ENCODE results near the gene APOL2. TPM values are rescaled to one million over a fixed set of nuclear protein-coding genes. Genes with fewer than 3 reads are reported as not detected.
A peak's percentile ranks its signal among the peaks of the same experiment; 100 is the strongest.

Gene APOL2
- total RNA-seq, 1 donor from 2014 or later, result 19.3 TPM

DNA sequence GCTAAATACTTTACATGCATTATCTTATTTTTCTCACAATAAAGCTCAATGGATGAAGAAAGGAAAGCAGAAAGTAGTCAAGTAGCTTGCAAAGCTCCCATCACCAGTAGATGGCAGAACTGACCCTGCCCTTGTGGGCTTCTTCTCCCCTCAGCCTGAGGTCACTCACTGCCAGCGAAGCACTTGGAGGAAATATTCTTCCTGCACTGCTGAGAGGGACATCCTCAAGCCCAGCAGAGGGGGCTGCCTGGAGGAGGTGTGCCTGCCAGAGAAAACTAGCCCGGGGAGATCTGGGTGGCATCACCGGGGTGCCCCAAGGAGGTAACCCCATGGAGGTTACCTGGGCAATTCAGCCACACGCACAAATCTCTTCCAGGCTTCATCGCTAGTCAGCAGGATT lies 44.4 kb downstream of the APOL2 start:
- Mint-ChIP-seq H3K27me3 (no peaks in the 10 kb centered on the region), H3K27ac (no peak overlapping the region), H3K4me3 (ENCODE audit: low read depth) (no peak overlapping the region), H3K4me1 (ENCODE audit: low read depth) (peaks cover 18% of the 10 kb centered on the region), H3K9me3 (ENCODE audit: low read depth) (no peaks in the 10 kb centered on the region), H3K36me3 (ENCODE audit: insufficient read depth) (no peaks in the 10 kb centered on the region)
- DNase-seq (ENCODE audit: low spot score, unreplicated experiment), result peak; percentile 34
- TF ChIP-seq, protein P1, sequence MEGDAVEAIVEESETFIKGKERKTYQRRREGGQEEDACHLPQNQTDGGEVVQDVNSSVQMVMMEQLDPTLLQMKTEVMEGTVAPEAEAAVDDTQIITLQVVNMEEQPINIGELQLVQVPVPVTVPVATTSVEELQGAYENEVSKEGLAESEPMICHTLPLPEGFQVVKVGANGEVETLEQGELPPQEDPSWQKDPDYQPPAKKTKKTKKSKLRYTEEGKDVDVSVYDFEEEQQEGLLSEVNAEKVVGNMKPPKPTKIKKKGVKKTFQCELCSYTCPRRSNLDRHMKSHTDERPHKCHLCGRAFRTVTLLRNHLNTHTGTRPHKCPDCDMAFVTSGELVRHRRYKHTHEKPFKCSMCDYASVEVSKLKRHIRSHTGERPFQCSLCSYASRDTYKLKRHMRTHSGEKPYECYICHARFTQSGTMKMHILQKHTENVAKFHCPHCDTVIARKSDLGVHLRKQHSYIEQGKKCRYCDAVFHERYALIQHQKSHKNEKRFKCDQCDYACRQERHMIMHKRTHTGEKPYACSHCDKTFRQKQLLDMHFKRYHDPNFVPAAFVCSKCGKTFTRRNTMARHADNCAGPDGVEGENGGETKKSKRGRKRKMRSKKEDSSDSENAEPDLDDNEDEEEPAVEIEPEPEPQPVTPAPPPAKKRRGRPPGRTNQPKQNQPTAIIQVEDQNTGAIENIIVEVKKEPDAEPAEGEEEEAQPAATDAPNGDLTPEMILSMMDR (IDR thresholded peaks at IDR 0.05; ENCODE audit: unreplicated experiment), result peak; percentile 79

DNA sequence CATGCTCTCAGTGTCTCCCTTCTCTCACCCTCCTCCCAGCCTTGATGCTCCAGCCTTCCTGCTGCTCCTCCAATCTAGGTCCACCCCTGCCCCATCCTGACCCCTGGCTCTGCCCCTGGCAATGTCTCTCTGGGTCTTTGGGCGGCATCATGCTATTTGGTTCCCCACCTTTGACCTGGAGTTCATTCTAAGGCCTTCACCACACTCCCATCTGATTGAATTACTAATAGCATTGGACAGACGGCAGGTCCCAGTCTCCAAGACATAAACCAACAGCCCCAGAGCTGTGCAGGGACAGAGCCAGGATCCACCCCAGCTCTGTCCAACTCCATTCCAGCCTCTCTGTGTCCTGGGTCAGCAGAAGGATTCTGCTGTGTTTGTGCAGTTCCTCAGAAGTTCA lies 44.9 kb downstream of the APOL2 start:
- Mint-ChIP-seq H3K4me3 (ENCODE audit: low read depth) (no peak overlapping the region), H3K27me3 (no peaks in the 10 kb centered on the region), H3K36me3 (ENCODE audit: insufficient read depth) (no peaks in the 10 kb centered on the region), H3K4me1 (ENCODE audit: low read depth) (peaks cover 18% of the 10 kb centered on the region), H3K27ac (no peak overlapping the region), H3K9me3 (ENCODE audit: low read depth) (no peaks in the 10 kb centered on the region)
- TF ChIP-seq, protein P1 (IDR thresholded peaks at IDR 0.05; ENCODE audit: unreplicated experiment), result no peak
- DNase-seq (ENCODE audit: low spot score, unreplicated experiment), result no peak

DNA sequence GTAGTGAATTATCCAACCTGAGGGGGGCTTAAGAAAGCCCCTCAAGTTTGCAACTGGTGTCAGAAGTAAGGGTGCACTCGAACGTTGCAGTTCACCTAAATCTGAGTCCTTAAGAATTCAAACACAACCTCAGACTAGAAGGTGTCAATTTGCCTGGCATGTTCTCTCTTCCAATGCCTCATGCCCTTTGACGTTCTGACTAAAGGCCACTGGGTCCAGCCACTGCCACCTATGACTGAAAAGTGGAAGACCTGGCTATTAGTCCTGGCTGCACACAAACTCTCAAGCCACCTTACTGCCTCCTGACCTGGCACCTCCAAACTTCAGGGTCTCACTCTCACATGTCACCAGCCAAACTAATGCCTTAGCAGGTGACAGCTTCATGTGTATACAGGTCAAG lies 45.8 kb downstream of the APOL2 start:
- Mint-ChIP-seq H3K36me3 (ENCODE audit: insufficient read depth) (no peaks in the 10 kb centered on the region), H3K4me1 (ENCODE audit: low read depth) (peaks cover 18% of the 10 kb centered on the region), H3K4me3 (ENCODE audit: low read depth) (no peak overlapping the region), H3K27me3 (no peaks in the 10 kb centered on the region), H3K27ac (no peak overlapping the region), H3K9me3 (ENCODE audit: low read depth) (no peaks in the 10 kb centered on the region)
- TF ChIP-seq, protein P1 (IDR thresholded peaks at IDR 0.05; ENCODE audit: unreplicated experiment), result no peak
- no peak for DNase-seq (ENCODE audit: low spot score, unreplicated experiment)

DNA sequence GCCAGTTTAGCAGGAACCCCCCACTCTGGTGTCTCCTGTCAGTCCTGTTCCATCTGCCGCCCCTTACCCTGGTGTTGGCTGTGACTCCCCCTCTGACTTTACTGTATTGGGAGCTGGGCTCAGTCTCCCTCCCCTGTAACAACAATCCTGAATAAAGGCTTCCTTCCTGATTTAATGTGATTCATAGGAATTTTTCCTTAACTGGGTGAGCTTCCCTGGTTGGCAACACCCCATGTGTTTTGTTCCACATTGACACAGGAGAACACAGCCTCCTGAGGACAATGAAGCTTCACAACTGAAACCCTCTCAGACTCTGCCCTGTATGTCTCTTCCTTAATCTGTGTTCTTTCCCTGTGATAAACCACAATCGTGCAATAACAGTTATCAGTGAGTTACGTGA lies 46.2 kb downstream of the APOL2 start:
- no peak for DNase-seq (ENCODE audit: low spot score, unreplicated experiment)
- TF ChIP-seq, protein P1 (IDR thresholded peaks at IDR 0.05; ENCODE audit: unreplicated experiment), result no peak
- Mint-ChIP-seq H3K4me1 (ENCODE audit: low read depth) (peaks cover 14% of the 10 kb centered on the region), H3K36me3 (ENCODE audit: insufficient read depth) (no peaks in the 10 kb centered on the region), H3K4me3 (ENCODE audit: low read depth) (no peak overlapping the region), H3K27ac (no peak overlapping the region), H3K9me3 (ENCODE audit: low read depth) (no peaks in the 10 kb centered on the region), H3K27me3 (no peaks in the 10 kb centered on the region)

DNA sequence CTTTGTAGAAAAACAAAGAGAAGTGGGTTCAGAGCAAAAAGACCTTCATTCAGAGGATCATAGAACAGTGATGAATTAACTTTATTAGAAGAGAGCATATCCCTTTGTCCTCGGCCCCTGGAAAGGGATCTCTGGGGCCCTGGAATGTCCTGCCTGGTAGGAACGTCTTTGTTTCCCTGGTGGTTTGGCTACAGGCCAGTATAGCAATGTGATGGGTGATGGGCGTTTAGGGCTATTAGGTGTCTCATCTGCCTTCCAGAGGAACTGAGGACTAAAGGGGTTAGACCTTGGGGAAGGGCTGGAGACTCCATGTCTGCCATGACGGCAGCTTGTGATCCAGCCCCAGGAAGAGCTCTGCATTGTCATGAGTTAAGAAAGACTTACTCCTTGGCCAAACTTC lies 46.8 kb downstream of the APOL2 start:
- peaks cover 8% of the 10 kb centered on the region for H3K4me1 Mint-ChIP-seq (ENCODE audit: low read depth)
- no peaks in the 10 kb centered on the region for H3K36me3 Mint-ChIP-seq (ENCODE audit: insufficient read depth)

More for the DNA sequence above, 46.8 kb downstream of the APOL2 start:
- H3K27ac Mint-ChIP-seq, result no peak overlapping the region
- DNase-seq (ENCODE audit: low spot score, unreplicated experiment), result no peak
- TF ChIP-seq, protein P1 (IDR thresholded peaks at IDR 0.05; ENCODE audit: unreplicated experiment), result no peak
- no peaks in the 10 kb centered on the region for H3K9me3 Mint-ChIP-seq (ENCODE audit: low read depth)
- no peak overlapping the region for H3K4me3 Mint-ChIP-seq (ENCODE audit: low read depth)
- no peaks in the 10 kb centered on the region for H3K27me3 Mint-ChIP-seq

All from progenitor cell of endocrine pancreas (in vitro differentiated cells).